ENCODE results near the gene ARHGAP28. TPM values are rescaled to one million over a fixed set of nuclear protein-coding genes. Genes with fewer than 3 reads are reported as not detected.

ARHGAP28 gene
- total RNA-seq, 1 experiment from 2014 or later = 118 TPM

GRCh38 chr18:6781796-6782195, 52.3 kb downstream of the ARHGAP28 start:
- ChIA-PET POLR2A (no interaction called here), CTCF (interaction anchor here (1.2 kb wide), 1 partner anchor 104 kb away, joined by 4 read pairs; no protein-coding TSS in a partner anchor)
- intact Hi-C loops (cut with micrococcal nuclease; ENCODE audit: unreplicated experiment) = loop anchor here (5.0 to 10.0 kb wide), 2 partner anchors 49 to 97 kb away; no protein-coding TSS in a partner anchor
- H3K4me1 ChIP-seq = peaks cover 68% of the 10 kb centered on the region
- no peaks in the 10 kb centered on the region for H3K27me3 ChIP-seq (replicated peaks; ENCODE audit: control insufficient read depth, insufficient read depth, low read length)
- no peak for TF ChIP-seq CTCF (IDR thresholded peaks at IDR 0.05; ENCODE audit: insufficient read depth in 1 of 2, low read depth in 1 of 2, low read length in 1 of 2, severe bottlenecking in 1 of 2, unreplicated experiment in 1 of 2)
- Mint-ChIP-seq H3K27ac (ENCODE audit: unreplicated experiment) (peak overlapping the region; percentile 83), H3K4me3 (ENCODE audit: unreplicated experiment) (peak overlapping the region; percentile 10), H3K4me1 (ENCODE audit: low read depth, unreplicated experiment) (peaks cover 54% of the 10 kb centered on the region), H3K9me3 (ENCODE audit: unreplicated experiment) (no peaks in the 10 kb centered on the region), H3K27me3 (ENCODE audit: insufficient read depth, unreplicated experiment) (no peaks in the 10 kb centered on the region), H3K36me3 (ENCODE audit: insufficient read depth, unreplicated experiment) (peaks cover 45% of the 10 kb centered on the region)
- no peak overlapping the region for H3K4me3 ChIP-seq (ENCODE audit: low read depth, low read length)
- H3K9me3 ChIP-seq = no peaks in the 10 kb centered on the region
- no peak for DNase-seq
- no TSS peak for BruUV-seq (replicated peaks)
- no peaks in the 10 kb centered on the region for H3K36me3 ChIP-seq (ENCODE audit: control insufficient read depth, insufficient read depth, low read length)

- H3K36me3 Mint-ChIP-seq (ENCODE audit: insufficient read depth, unreplicated experiment) = peaks cover 42% of the 10 kb centered on the region
- peak; percentile 57 to 66 for DNase-seq
- H3K4me1 ChIP-seq = peaks cover 68% of the 10 kb centered on the region
- H3K27me3 ChIP-seq (replicated peaks; ENCODE audit: control insufficient read depth, insufficient read depth, low read length) = no peaks in the 10 kb centered on the region
- ChIA-PET POLR2A (no interaction called here), CTCF (interaction anchor here (1.2 kb wide), 1 partner anchor 103 kb away, joined by 4 read pairs; no protein-coding TSS in a partner anchor)
- intact Hi-C loops (cut with micrococcal nuclease; ENCODE audit: unreplicated experiment) = loop anchor here (5.0 to 10.0 kb wide), 2 partner anchors 51 to 98 kb away; no protein-coding TSS in a partner anchor
- no peak overlapping the region for H3K27ac Mint-ChIP-seq (ENCODE audit: unreplicated experiment)
- no peaks in the 10 kb centered on the region for H3K9me3 Mint-ChIP-seq (ENCODE audit: unreplicated experiment)
- no TSS peak for BruUV-seq (replicated peaks)
- no peaks in the 10 kb centered on the region for H3K36me3 ChIP-seq (ENCODE audit: control insufficient read depth, insufficient read depth, low read length)
- H3K4me3 Mint-ChIP-seq (ENCODE audit: unreplicated experiment) = no peak overlapping the region
- no peak for TF ChIP-seq CTCF (IDR thresholded peaks at IDR 0.05; ENCODE audit: insufficient read depth in 1 of 2, low read depth in 1 of 2, low read length in 1 of 2, severe bottlenecking in 1 of 2, unreplicated experiment in 1 of 2)
- H3K27me3 Mint-ChIP-seq (ENCODE audit: insufficient read depth, unreplicated experiment) = no peaks in the 10 kb centered on the region
- H3K4me1 Mint-ChIP-seq (ENCODE audit: low read depth, unreplicated experiment) = peaks cover 44% of the 10 kb centered on the region
- H3K9me3 ChIP-seq = no peaks in the 10 kb centered on the region
- H3K4me3 ChIP-seq (ENCODE audit: low read depth, low read length) = no peak overlapping the region
Observed at GRCh38 chr18:6782861-6783260, 53.3 kb downstream of the ARHGAP28 start.

- Histone ChIP-seq H3K4me1 (peaks cover 60% of the 10 kb centered on the region), H3K4me3 (ENCODE audit: low read depth, low read length) (no peak overlapping the region), H3K36me3 (ENCODE audit: control insufficient read depth, insufficient read depth, low read length) (no peaks in the 10 kb centered on the region; the same call in 1 of the 2 replicates), H3K9me3 (no peaks in the 10 kb centered on the region), H3K27me3 (replicated peaks; ENCODE audit: control insufficient read depth, insufficient read depth, low read length) (no peaks in the 10 kb centered on the region)
- Mint-ChIP-seq H3K27ac (ENCODE audit: unreplicated experiment) (peak overlapping the region; percentile 61), H3K9me3 (ENCODE audit: unreplicated experiment) (no peaks in the 10 kb centered on the region), H3K4me3 (ENCODE audit: unreplicated experiment) (no peak overlapping the region), H3K36me3 (ENCODE audit: insufficient read depth, unreplicated experiment) (peaks cover 51% of the 10 kb centered on the region), H3K27me3 (ENCODE audit: insufficient read depth, unreplicated experiment) (no peaks in the 10 kb centered on the region), H3K4me1 (ENCODE audit: low read depth, unreplicated experiment) (peaks cover 35% of the 10 kb centered on the region)
- no TSS peak for BruUV-seq (replicated peaks)
- DNase-seq = no peak
- intact Hi-C loops (cut with micrococcal nuclease; ENCODE audit: unreplicated experiment) = loop anchor here (5.0 to 10.0 kb wide), 2 partner anchors 52 to 99 kb away; no protein-coding TSS in a partner anchor
- POLR2A ChIA-PET = no interaction called here
- TF ChIP-seq CTCF (IDR thresholded peaks at IDR 0.05; ENCODE audit: insufficient read depth in 1 of 2, low read depth in 1 of 2, low read length in 1 of 2, severe bottlenecking in 1 of 2, unreplicated experiment in 1 of 2) = no peak
- CTCF ChIA-PET = no interaction called here
Observed at GRCh38 chr18:6784046-6784445, 54.5 kb downstream of the ARHGAP28 start.

Data from Caco-2 (cell line).